CD14-positive monocyte (primary cell): ENCODE data around the gene UST. TPM values are rescaled to one million over a fixed set of nuclear protein-coding genes. Genes with fewer than 3 reads are reported as not detected.

Source experiments
- DNase-seq, 3 donors: peaks; one replicate each; pipeline ENCODE4 v3.0.0-alpha.2; 2011 to 2022
- H2AFZ ChIP-seq: 2 replicates; pipeline ENCODE4 v1.6.0; 2012; ENCODE audit warnings: mild to moderate bottlenecking, low read depth, low read length, inconsistent platforms; ENCODE audit not compliant: insufficient read depth, poor library complexity, severe bottlenecking
- H3K27ac ChIP-seq, 2 donors: 1 replicate in 1 of 2; 2 replicates in 1 of 2; pipeline ENCODE4 v1.5.1; 2012 to 2013; ENCODE audit warnings: low read length in 2 of 2, control low read depth in 1 of 2, inconsistent platforms in 1 of 2, low read depth in 1 of 2, mild to moderate bottlenecking in 1 of 2
- H3K27me3 ChIP-seq, 2 donors: one replicate each; pipeline versions ENCODE4 v1.6.0 to v1.6.1; 2011 to 2013; ENCODE audit warnings: low read length in 2 of 2; ENCODE audit not compliant: control insufficient read depth in 2 of 2, insufficient read depth in 2 of 2
- H3K36me3 ChIP-seq, 2 donors: replicated peaks in 1 of 2; 1 replicate in 1 of 2; 2 replicates in 1 of 2; pipeline versions ENCODE4 v1.5.1 to v1.6.1; 2012 to 2013; ENCODE audit warnings: low read length in 2 of 2, control low read depth in 1 of 2, inconsistent platforms in 1 of 2, mild to moderate bottlenecking in 1 of 2; ENCODE audit not compliant: insufficient read depth in 2 of 2, control insufficient read depth in 1 of 2
- H3K4me1 ChIP-seq, 2 donors: 1 replicate in 1 of 2; 2 replicates in 1 of 2; pipeline versions ENCODE4 v1.5.1 to v1.6.1; 2012 to 2013; ENCODE audit warnings: low read length in 2 of 2, control low read depth in 1 of 2, inconsistent platforms in 1 of 2, mild to moderate bottlenecking in 1 of 2, moderate library complexity in 1 of 2; ENCODE audit not compliant: insufficient read depth in 2 of 2, control insufficient read depth in 1 of 2
- H3K4me2 ChIP-seq: replicated peaks from 2 replicates; pipeline ENCODE3; 2012; ENCODE audit warnings: low read length, moderate library complexity, mild to moderate bottlenecking; ENCODE audit not compliant: poor library complexity, severe bottlenecking; ENCODE audit errors: extremely low read depth
- H3K4me3 ChIP-seq, 3 experiments: fragments of 200-600 bp in 1 of 3; sonication (generic) in 1 of 3; replicated peaks in 1 of 3; 1 replicate in 2 of 3; 2 replicates in 1 of 3; pipeline ENCODE4 v1.5.1; 2011 to 2013; ENCODE audit warnings: low read length in 3 of 3, mild to moderate bottlenecking in 3 of 3, control low read depth in 2 of 3, low read depth in 2 of 3, inconsistent platforms in 1 of 3, moderate library complexity in 1 of 3
- H3K79me2 ChIP-seq: 2 replicates; pipeline ENCODE4 v1.6.0; 2012; ENCODE audit warnings: mild to moderate bottlenecking, control low read depth, inconsistent platforms, low read length, moderate library complexity; ENCODE audit not compliant: insufficient read depth
- H3K9ac ChIP-seq: 2 replicates; pipeline ENCODE4 v1.6.0; 2017; ENCODE audit warnings: low read length, mild to moderate bottlenecking; ENCODE audit not compliant: insufficient read depth, poor library complexity, severe bottlenecking
- H3K9me3 ChIP-seq, 2 donors: replicated peaks in 1 of 2; 1 replicate in 1 of 2; 2 replicates in 1 of 2; pipeline versions ENCODE4 v1.5.1 to v1.6.1; 2012 to 2013; ENCODE audit warnings: low read length in 2 of 2, control low read depth in 1 of 2; ENCODE audit not compliant: control insufficient read depth in 1 of 2, insufficient read depth in 1 of 2
- H4K20me1 ChIP-seq: 2 replicates; pipeline ENCODE4 v1.6.0; 2012; ENCODE audit warnings: mild to moderate bottlenecking, low read length, control low read depth, moderate library complexity; ENCODE audit not compliant: insufficient read depth
- H3K27ac Mint-ChIP-seq, 7 donors: one replicate each; pipeline ENCODE4 v1.8.0; 2020; ENCODE audit warnings: mild to moderate bottlenecking in 7 of 7, mixed read lengths in 7 of 7, moderate library complexity in 6 of 7, inconsistent platforms in 2 of 7
- H3K27me3 Mint-ChIP-seq, 3 donors: one replicate each; pipeline ENCODE4 v1.8.0; 2021 to 2022; ENCODE audit warnings: low read depth in 3 of 3, mild to moderate bottlenecking in 3 of 3, mixed read lengths in 3 of 3, moderate library complexity in 3 of 3, inconsistent platforms in 1 of 3
- H3K36me3 Mint-ChIP-seq, 2 donors: one replicate each; pipeline ENCODE4 v1.8.0; 2020; ENCODE audit warnings: mixed read lengths in 2 of 2, inconsistent platforms in 1 of 2, mild to moderate bottlenecking in 1 of 2
- H3K4me1 Mint-ChIP-seq: one replicate; pipeline ENCODE4 v1.8.0; 2020; ENCODE audit warnings: mild to moderate bottlenecking, mixed read lengths
- H3K4me3 Mint-ChIP-seq, 2 donors: one replicate each; pipeline ENCODE4 v1.8.0; 2020; ENCODE audit warnings: mild to moderate bottlenecking in 2 of 2, mixed read lengths in 2 of 2, moderate library complexity in 1 of 2
- H3K9me3 Mint-ChIP-seq, 7 donors: one replicate each; pipeline ENCODE4 v1.8.0; 2020 to 2022; ENCODE audit warnings: mixed read lengths in 7 of 7, mild to moderate bottlenecking in 6 of 7, moderate library complexity in 6 of 7, inconsistent platforms in 2 of 7
- WGBS: methylation state at CpG from one replicate; pipeline ENCODE4 v1.1.5; 2013; ENCODE audit warnings: missing lambda C conversion rate; ENCODE audit not compliant: insufficient coverage; 5-methylcytosine and 5-hydroxymethylcytosine counted together
- intact Hi-C, 2 donors: fragments of 100-400 bp; cut with micrococcal nuclease; formaldehyde crosslinking; loops; one replicate each; pipeline versions ENCODE4 v1.15.0 to v1.15.1; 2023
- polyA plus RNA-seq, 3 donors: library from polyadenylated mRNA; depleted of rRNA in 1 of 3; unstranded in 2 of 3; stranded (reverse) in 1 of 3; fragments of 300-500 nt in 2 of 3; fragments of >200 nt in 1 of 3; fragmentation: Illumina TruSeq in 2 of 3; gene quantifications; 1 replicate in 2 of 3; 2 replicates in 1 of 3; pipeline ENCODE4 v1.2.3, GENCODE V29; 2012 to 2021
- TF ChIP-seq, protein P1 (sequence below): fragments of 200-600 bp; IDR thresholded peaks from one replicate; pipeline ENCODE4 v1.8.0; 2022; ENCODE audit warnings: antibody characterized with exemption, mild to moderate bottlenecking

UST gene
- polyA plus RNA-seq, 3 donors: 0.33 to 0.53 (median 0.48) TPM

DNA sequence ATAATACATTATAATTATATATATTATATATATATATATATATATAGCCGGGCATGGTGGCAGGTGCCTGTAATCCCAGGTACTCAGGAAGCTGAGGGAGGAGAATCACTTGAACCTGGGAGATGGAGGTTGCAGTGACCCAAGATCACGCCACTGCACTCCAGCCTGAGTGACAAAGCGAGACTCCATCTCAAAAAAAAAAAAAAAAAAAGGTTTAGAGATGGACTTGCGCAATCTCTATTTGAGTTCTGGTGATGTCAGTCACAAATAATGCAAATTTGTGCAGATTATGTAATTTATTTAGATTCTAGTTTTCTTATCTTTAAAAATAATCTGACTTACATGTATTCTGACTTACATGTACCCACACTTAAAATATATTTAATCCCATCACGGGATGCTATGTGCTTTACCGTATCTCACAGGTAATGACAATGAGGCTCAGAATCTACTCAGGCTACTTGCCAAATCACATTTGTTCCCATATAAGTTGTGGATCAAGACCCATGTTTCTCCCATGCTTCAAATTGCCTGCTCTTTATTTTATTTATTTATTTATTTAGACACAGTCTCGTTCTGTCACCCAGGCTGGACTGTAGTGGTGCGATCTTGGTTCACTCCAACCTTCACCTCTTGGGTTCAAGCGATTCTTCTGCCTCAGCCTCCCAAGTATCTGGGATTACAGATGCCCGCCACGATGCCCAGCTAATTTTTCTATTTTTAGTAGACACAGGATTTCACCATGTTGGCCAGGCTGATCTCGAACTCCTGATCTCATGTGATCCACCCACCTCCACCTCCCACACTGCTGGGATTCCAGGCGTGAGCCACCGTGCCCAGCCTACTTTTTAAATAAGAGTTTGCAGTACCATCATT lies 7.6 kb upstream of the UST start:
- DNase-seq: peak in 1 of 3 donors; percentile 26
- intact Hi-C loops: no loop called here
- no peak overlapping the region for H3K27ac ChIP-seq
- WGBS: 95% methylated on average over 9 of the region's 14 CpGs
- Mint-ChIP-seq H3K4me3 (no peak overlapping the region), H3K9me3 (peaks cover 0 to 5% (median 0%) of the 10 kb centered on the region in 7 donors), H3K4me1 (peaks cover 24% of the 10 kb centered on the region), H3K36me3 (no peaks in the 10 kb centered on the region), H3K27ac (no peak overlapping the region), H3K27me3 (peaks cover 13 to 17% (median 15%) of the 10 kb centered on the region in 3 donors)
- H3K27me3 ChIP-seq: peaks cover 2 to 7% of the 10 kb centered on the region in 2 donors
- H3K79me2 ChIP-seq: no peaks in the 10 kb centered on the region
- no peaks in the 10 kb centered on the region for H4K20me1 ChIP-seq
- peaks cover 7 to 10% of the 10 kb centered on the region in 2 donors for H3K4me1 ChIP-seq
- H2AFZ ChIP-seq: no peak overlapping the region
- TF ChIP-seq, protein P1, sequence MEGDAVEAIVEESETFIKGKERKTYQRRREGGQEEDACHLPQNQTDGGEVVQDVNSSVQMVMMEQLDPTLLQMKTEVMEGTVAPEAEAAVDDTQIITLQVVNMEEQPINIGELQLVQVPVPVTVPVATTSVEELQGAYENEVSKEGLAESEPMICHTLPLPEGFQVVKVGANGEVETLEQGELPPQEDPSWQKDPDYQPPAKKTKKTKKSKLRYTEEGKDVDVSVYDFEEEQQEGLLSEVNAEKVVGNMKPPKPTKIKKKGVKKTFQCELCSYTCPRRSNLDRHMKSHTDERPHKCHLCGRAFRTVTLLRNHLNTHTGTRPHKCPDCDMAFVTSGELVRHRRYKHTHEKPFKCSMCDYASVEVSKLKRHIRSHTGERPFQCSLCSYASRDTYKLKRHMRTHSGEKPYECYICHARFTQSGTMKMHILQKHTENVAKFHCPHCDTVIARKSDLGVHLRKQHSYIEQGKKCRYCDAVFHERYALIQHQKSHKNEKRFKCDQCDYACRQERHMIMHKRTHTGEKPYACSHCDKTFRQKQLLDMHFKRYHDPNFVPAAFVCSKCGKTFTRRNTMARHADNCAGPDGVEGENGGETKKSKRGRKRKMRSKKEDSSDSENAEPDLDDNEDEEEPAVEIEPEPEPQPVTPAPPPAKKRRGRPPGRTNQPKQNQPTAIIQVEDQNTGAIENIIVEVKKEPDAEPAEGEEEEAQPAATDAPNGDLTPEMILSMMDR: no peak
- no peaks in the 10 kb centered on the region for H3K36me3 ChIP-seq
- peak overlapping the region; percentile 33 for H3K4me2 ChIP-seq
- H3K4me3 ChIP-seq: no peak overlapping the region
- no peak overlapping the region for H3K9ac ChIP-seq
- no peaks in the 10 kb centered on the region for H3K9me3 ChIP-seq

DNA sequence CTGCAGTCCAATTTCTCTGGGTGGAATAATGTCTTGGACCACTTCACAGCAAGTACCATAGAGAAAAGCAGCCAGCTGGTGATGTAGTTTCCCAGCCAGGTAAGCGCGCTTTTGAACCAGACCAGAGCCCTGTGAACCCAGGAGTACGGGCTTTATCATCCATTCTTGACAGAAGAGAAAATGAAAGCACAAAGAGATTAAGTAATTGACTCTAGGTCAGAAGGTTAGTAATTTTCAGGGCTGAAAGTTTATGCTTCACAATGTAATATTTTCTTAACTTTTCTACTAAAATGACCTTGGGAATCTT lies 7.1 kb upstream of the UST start:
- no peak overlapping the region for H3K9ac ChIP-seq
- no peak overlapping the region for H3K27ac Mint-ChIP-seq
- no peaks in the 10 kb centered on the region for H4K20me1 ChIP-seq
- H3K4me2 ChIP-seq: peak overlapping the region; percentile 33
- H3K4me3 ChIP-seq: no peak overlapping the region
- no peaks in the 10 kb centered on the region for H3K79me2 ChIP-seq
- H3K27me3 Mint-ChIP-seq: peaks cover 18 to 21% (median 19%) of the 10 kb centered on the region in 3 donors
- H3K9me3 ChIP-seq: no peaks in the 10 kb centered on the region
- TF ChIP-seq, protein P1: no peak
- no peaks in the 10 kb centered on the region for H3K36me3 Mint-ChIP-seq
- H3K36me3 ChIP-seq: no peaks in the 10 kb centered on the region
- no peak overlapping the region for H2AFZ ChIP-seq
- H3K4me1 Mint-ChIP-seq: peaks cover 24% of the 10 kb centered on the region
- 100% methylated on average over 2 of the region's 3 CpGs for WGBS
- no peak overlapping the region for H3K4me3 Mint-ChIP-seq
- H3K4me1 ChIP-seq: peaks cover 7 to 10% of the 10 kb centered on the region in 2 donors
- intact Hi-C loops: loop anchor here in 1 of 2 donors (10.0 kb wide), 1 partner anchor 175 kb away; no protein-coding TSS in a partner anchor
- no peak overlapping the region for H3K27ac ChIP-seq
- H3K27me3 ChIP-seq: peaks cover 4 to 9% of the 10 kb centered on the region in 2 donors
- DNase-seq: no peak
- peaks cover 0 to under 1% (median 0%) of the 10 kb centered on the region in 7 donors for H3K9me3 Mint-ChIP-seq
